Measurements from ENCODE around the gene CFAP251. TPM values are rescaled to one million over a fixed set of nuclear protein-coding genes. Genes with fewer than 3 reads are reported as not detected.
A peak's percentile ranks its signal among the peaks of the same experiment; 100 is the strongest.
"Not testable (repeated sequence)": the region's sequence is repeated elsewhere in the genome, so short reads cannot be mapped to it uniquely, and the experiment has no call there.

The CFAP251 gene
- total and polyA plus RNA-seq, 4 donors: 4.4 to 12.2 (median 8.2) TPM

DNA sequence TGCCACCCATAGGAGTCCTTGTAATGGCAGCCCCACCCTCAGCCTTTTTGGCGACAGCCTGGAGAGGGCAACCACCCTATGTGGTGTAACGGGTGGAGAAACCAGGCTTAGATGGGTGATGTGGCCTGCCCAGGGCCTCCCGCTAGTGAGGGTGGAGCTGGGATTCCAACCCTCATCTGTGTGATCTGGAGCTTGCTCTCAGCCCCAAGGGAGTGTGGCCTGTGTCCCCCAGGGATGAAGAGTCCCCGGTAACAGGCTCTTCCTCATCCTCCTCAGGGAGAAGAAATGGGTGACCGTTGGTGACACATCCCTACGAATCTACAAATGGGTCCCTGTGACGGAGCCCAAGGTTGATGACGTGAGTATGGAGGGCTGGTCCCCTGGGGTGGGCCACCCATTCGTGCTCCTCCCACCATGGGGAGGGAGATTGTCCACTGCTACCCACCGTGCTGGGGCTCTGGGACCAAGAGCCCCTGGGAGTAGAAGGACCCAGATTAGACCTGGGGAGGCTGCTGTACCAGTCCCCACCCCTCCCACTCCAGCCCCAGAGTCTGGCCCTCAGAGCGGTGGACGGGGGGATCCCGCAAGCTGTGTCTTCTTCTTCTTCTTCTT lies 112.1 kb downstream of the CFAP251 start:
- Histone ChIP-seq H3K27me3 (ENCODE audit: control insufficient read depth, insufficient read depth, low read length) (no peaks in the 10 kb centered on the region), H3K9me3 (ENCODE audit: control insufficient read depth, insufficient read depth, low read length) (no peaks in the 10 kb centered on the region), H3K4me1 (ENCODE audit: control insufficient read depth, insufficient read depth, low read length) (peaks cover 70% of the 10 kb centered on the region), H3K36me3 (ENCODE audit: control insufficient read depth, insufficient read depth, low read length) (peaks cover 34% of the 10 kb centered on the region), H3K4me3 (ENCODE audit: low read depth, low read length) (no peak overlapping the region), H3K27ac (ENCODE audit: low read depth, low read length) (no peak overlapping the region)
- WGBS (ENCODE audit: insufficient coverage): 95% methylated on average over 4 of the region's 13 CpGs
- DNase-seq (ENCODE audit: low read depth in 4 of 6, low spot score in 6 of 6): no peak

DNA sequence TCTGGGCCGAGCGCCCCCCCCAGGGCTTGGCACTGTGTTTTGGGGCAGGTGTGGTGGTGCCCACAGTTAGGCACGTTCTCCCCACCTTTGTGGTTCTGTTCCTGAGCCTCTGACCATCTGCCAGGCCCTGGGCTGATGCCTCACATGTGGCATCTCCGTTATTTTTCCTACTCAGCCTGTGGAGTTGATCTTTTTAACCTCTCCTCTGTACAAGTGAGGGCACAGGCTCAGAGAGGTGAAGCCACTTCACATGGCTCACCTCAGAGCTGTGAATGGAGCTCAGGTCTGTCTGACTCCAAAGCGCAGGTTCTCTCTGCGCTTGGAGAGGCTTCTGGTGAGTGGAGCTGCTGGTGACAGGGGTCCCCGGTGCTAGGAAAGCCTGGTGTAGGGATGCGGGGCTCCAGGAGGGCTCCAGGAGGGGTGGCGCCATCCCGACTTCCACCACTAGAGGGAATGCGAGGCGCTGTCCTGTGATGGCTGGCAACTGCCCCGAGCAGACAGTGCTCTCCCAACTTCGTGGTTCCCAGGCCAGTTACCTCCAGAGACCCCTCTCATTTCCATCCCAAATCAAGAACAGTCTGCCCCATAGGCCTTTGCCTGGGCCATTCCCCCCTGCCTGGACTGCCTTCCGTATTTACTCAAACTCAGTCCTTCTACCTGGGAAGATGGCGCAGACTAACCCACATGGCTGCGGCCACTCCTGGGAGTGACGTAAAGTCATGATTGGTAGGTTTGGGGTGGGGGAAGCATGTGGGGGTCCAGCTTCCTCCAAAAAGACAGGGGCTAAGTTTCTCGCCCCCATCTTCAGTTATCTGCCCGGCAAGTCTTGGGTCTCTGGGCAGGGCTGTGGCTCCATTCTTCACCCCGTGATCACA lies 113.2 kb downstream of the CFAP251 start:
- H3K9me3 ChIP-seq (ENCODE audit: control insufficient read depth, insufficient read depth, low read length): no peaks in the 10 kb centered on the region

DNA sequence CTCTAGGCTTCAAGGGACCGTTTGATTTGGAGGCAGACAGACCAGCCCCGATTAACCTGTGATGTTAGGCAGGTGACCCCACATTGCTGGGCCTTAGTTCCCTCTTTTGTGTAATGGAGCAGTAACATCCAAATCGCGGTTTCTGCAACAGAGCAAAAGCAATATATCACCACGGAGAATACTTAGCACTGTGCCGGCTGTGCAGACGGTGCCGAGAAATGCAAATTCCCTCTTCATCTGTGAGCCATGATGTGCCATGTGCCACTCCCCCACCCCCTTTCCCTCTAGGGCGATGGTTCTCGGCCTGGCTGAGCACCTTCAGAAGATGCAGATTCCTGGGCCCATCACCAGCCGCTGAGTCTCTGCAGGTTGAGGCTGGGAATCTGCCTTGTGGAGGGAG lies 114.2 kb downstream of the CFAP251 start:
- Histone ChIP-seq H3K27me3 (ENCODE audit: control insufficient read depth, insufficient read depth, low read length) (no peaks in the 10 kb centered on the region), H3K36me3 (ENCODE audit: control insufficient read depth, insufficient read depth, low read length) (peaks cover 54% of the 10 kb centered on the region), H3K27ac (ENCODE audit: low read depth, low read length) (no peak overlapping the region), H3K4me1 (ENCODE audit: control insufficient read depth, insufficient read depth, low read length) (peaks cover 55% of the 10 kb centered on the region), H3K4me3 (ENCODE audit: low read depth, low read length) (no peak overlapping the region), H3K9me3 (ENCODE audit: control insufficient read depth, insufficient read depth, low read length) (no peaks in the 10 kb centered on the region)
- 56% methylated on average over 8 of the region's 11 CpGs for WGBS (ENCODE audit: insufficient coverage)
- DNase-seq (ENCODE audit: low read depth in 4 of 6, low spot score in 6 of 6): peak in 2 of 6 donors; percentile 67 to 72

More for the DNA sequence above, 113.2 kb downstream of the CFAP251 start:
- Histone ChIP-seq H3K27ac (ENCODE audit: low read depth, low read length) (no peak overlapping the region), H3K4me3 (ENCODE audit: low read depth, low read length) (no peak overlapping the region), H3K4me1 (ENCODE audit: control insufficient read depth, insufficient read depth, low read length) (peaks cover 65% of the 10 kb centered on the region), H3K36me3 (ENCODE audit: control insufficient read depth, insufficient read depth, low read length) (peaks cover 44% of the 10 kb centered on the region), H3K27me3 (ENCODE audit: control insufficient read depth, insufficient read depth, low read length) (no peaks in the 10 kb centered on the region)
- 67% methylated on average over 15 of the region's 21 CpGs for WGBS (ENCODE audit: insufficient coverage)
- peak in 1 of 6 donors; percentile 32 for DNase-seq (ENCODE audit: low read depth in 4 of 6, low spot score in 6 of 6)

DNA sequence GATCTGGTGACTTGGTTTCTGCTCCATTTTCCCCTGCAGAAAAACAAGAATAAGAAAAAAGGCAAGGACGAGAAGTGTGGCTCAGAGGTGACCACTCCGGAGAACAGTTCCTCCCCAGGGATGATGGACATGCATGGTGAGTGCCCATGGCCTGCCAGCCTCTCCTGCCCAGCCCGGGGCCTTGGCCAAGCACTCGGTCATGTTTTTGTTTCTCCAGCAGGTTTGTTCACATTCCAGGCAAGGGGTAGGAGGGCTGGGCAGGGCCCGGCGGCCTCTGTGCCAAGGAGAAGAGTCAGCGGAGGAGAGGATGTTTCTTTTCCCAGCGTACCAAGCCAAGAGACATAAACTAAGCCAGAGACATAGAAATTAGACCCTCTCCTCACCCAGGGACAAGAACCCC lies 116.9 kb downstream of the CFAP251 start:
- peaks cover 63% of the 10 kb centered on the region for H3K36me3 ChIP-seq (ENCODE audit: control insufficient read depth, insufficient read depth, low read length)
- no peaks in the 10 kb centered on the region for H3K27me3 ChIP-seq (ENCODE audit: control insufficient read depth, insufficient read depth, low read length)
- DNase-seq (ENCODE audit: low read depth in 4 of 6, low spot score in 6 of 6): peak in 1 of 6 donors; percentile 50
- no peak overlapping the region for H3K4me3 ChIP-seq (ENCODE audit: low read depth, low read length)
- WGBS (ENCODE audit: insufficient coverage): 61% methylated on average over 4 of the region's 8 CpGs
- no peaks in the 10 kb centered on the region for H3K9me3 ChIP-seq (ENCODE audit: control insufficient read depth, insufficient read depth, low read length)
- peaks cover 28% of the 10 kb centered on the region for H3K4me1 ChIP-seq (ENCODE audit: control insufficient read depth, insufficient read depth, low read length)
- no peak overlapping the region for H3K27ac ChIP-seq (ENCODE audit: low read depth, low read length)

DNA sequence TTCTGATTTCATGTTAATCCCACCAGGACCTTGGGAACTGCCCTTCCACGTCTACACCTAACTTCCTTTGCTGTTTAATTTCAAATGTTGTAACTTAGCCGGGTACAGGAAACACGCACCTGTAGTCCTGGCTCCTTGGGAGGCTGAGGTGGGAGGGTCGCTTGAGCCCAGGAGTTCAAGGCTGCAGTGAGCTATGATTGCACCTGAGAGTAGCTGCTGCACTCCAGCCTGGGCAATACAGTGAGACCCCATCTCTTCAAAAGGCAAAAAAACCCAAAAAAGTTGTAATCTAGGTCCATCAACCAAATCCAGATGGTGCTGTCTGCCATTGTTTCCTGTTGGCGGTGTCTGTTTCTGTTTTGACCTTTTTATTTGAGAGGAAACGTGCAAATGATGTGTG lies 117.8 kb downstream of the CFAP251 start:
- Histone ChIP-seq H3K36me3 (ENCODE audit: control insufficient read depth, insufficient read depth, low read length) (peaks cover 65% of the 10 kb centered on the region), H3K4me1 (ENCODE audit: control insufficient read depth, insufficient read depth, low read length) (peaks cover 24% of the 10 kb centered on the region), H3K9me3 (ENCODE audit: control insufficient read depth, insufficient read depth, low read length) (no peaks in the 10 kb centered on the region), H3K27me3 (ENCODE audit: control insufficient read depth, insufficient read depth, low read length) (no peaks in the 10 kb centered on the region), H3K27ac (ENCODE audit: low read depth, low read length) (no peak overlapping the region), H3K4me3 (ENCODE audit: low read depth, low read length) (no peak overlapping the region)
- 96% methylated on average over 5 of the region's 6 CpGs for WGBS (ENCODE audit: insufficient coverage)
- no peak for DNase-seq (ENCODE audit: low read depth in 4 of 6, low spot score in 6 of 6)

DNA sequence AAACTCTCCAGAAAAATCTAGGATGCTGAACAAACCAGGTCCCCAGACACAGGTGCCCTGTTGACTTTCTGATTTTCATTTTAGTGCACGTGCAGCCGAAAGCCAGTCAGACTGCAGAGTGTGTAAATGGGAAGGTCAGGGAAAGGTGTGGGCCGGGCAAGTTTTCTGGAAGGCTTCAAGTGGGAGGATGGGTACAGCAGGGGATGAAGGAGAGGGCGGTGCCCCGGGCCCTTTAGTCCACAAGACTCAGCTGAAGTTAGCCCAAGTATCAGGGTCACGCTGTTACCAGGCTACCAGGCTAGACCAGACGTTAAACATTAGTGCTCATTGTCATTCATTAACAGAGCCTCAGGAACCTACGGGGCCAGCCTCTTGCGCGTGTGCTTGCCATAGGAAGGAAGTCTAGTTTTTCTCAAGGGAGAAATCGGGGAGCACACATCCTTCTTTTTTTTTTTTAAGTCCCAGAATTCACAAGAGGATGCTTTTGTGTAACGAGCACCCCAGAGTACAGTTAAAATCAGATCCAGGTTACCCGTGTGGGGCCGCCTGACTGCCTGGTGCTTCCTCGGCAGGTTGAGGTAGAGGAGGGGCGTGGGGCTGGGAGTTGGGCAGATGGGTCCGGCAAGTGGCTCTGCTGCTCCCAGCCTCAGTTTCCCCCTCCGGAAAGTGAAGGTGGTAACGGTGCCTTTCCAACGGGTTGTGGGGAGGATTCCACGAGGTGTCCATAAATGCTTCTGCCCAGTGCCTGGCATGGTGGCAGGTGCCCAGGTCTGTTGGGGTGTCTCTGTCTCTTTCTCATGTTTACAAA lies 122.4 kb downstream of the CFAP251 start:
- Histone ChIP-seq H3K9me3 (ENCODE audit: control insufficient read depth, insufficient read depth, low read length) (no peaks in the 10 kb centered on the region), H3K4me1 (ENCODE audit: control insufficient read depth, insufficient read depth, low read length) (no peaks in the 10 kb centered on the region), H3K4me3 (ENCODE audit: low read depth, low read length) (no peak overlapping the region), H3K36me3 (ENCODE audit: control insufficient read depth, insufficient read depth, low read length) (peaks cover 81% of the 10 kb centered on the region), H3K27me3 (ENCODE audit: control insufficient read depth, insufficient read depth, low read length) (no peaks in the 10 kb centered on the region), H3K27ac (ENCODE audit: low read depth, low read length) (no peak overlapping the region)
- WGBS (ENCODE audit: insufficient coverage): 92% methylated on average over 13 of the region's 21 CpGs
- no peak for DNase-seq (ENCODE audit: low read depth in 4 of 6, low spot score in 6 of 6)

DNA sequence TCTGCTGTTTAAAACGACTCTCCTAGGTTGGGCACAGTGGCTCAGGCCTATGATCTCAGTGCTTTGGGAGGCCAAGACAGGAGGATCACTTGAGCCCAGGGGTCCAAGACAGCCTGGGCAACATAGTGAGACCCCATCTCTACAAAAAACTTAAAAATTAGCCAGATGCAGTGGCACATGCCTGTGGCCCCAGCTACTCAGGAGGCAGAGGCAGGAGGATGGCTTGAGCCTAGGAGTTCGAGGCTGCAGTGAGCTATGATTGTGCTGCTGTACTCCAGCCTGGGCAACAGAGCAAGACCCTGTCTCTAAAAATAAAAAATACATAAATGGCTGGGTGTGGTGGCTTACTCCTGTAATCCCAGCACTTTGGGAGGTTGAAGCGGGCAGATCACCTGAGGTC lies 123.1 kb downstream of the CFAP251 start:
- H3K27me3 ChIP-seq (ENCODE audit: control insufficient read depth, insufficient read depth, low read length); H3K4me1 ChIP-seq (ENCODE audit: control insufficient read depth, insufficient read depth, low read length); H3K27ac ChIP-seq (ENCODE audit: low read depth, low read length); H3K9me3 ChIP-seq (ENCODE audit: control insufficient read depth, insufficient read depth, low read length); DNase-seq (ENCODE audit: low read depth in 4 of 6, low spot score in 6 of 6); H3K4me3 ChIP-seq (ENCODE audit: low read depth, low read length): not testable (repeated sequence)
- 100% methylated on average over 2 of the region's 3 CpGs for WGBS (ENCODE audit: insufficient coverage)
- peaks cover 81% of the 10 kb centered on the region for H3K36me3 ChIP-seq (ENCODE audit: control insufficient read depth, insufficient read depth, low read length)

DNA sequence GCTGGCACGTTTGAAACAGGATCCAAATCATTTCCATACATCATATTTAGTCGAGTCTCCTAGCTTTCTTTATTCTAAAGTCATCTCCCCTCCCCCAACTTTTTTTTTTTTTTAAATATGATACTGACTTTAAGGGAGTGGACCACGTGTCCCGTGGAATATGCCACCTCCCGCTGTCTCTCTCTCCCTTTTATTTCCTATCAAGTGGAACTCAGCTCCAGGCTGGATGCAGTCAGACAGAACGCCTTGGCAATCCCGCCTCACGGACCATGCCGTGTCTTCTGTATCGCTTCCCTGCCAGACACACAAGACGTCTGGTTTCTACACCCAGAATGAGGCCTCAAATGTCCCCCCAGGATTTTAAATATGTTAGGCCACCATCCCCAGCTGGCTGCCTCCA lies 124.5 kb downstream of the CFAP251 start:
- DNase-seq (ENCODE audit: low read depth in 4 of 6, low spot score in 6 of 6): no peak
- no peaks in the 10 kb centered on the region for H3K9me3 ChIP-seq (ENCODE audit: control insufficient read depth, insufficient read depth, low read length)
- H3K27ac ChIP-seq (ENCODE audit: low read depth, low read length): no peak overlapping the region
- H3K4me3 ChIP-seq (ENCODE audit: low read depth, low read length): no peak overlapping the region
- peaks cover 77% of the 10 kb centered on the region for H3K36me3 ChIP-seq (ENCODE audit: control insufficient read depth, insufficient read depth, low read length)
- no peaks in the 10 kb centered on the region for H3K27me3 ChIP-seq (ENCODE audit: control insufficient read depth, insufficient read depth, low read length)
- 86% methylated on average over 9 of the region's 11 CpGs for WGBS (ENCODE audit: insufficient coverage)
- no peaks in the 10 kb centered on the region for H3K4me1 ChIP-seq (ENCODE audit: control insufficient read depth, insufficient read depth, low read length)

DNA sequence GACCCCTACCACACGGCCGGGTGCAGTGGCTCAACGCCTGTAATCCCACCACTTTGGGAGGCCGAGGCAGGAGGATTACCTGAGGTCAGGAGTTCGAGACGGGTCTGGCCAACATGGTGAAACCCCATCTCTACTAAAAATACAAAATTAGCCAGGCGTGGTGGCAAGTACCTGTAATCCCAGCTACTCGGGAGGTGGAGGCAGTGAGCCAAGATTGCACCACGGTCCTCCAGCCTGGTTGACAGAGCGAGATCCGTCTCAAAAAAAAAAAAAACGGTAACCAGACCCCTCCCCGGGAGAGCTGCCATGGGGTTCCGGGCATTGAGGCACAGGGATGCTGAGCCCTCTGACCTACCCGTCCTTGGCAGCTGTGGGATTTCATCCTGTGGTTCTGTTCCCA lies 125.1 kb downstream of the CFAP251 start:
- Histone ChIP-seq H3K27ac (ENCODE audit: low read depth, low read length) (no peak overlapping the region), H3K36me3 (ENCODE audit: control insufficient read depth, insufficient read depth, low read length) (peaks cover 74% of the 10 kb centered on the region), H3K27me3 (ENCODE audit: control insufficient read depth, insufficient read depth, low read length) (no peaks in the 10 kb centered on the region), H3K9me3 (ENCODE audit: control insufficient read depth, insufficient read depth, low read length) (no peaks in the 10 kb centered on the region), H3K4me3 (ENCODE audit: low read depth, low read length) (no peak overlapping the region), H3K4me1 (ENCODE audit: control insufficient read depth, insufficient read depth, low read length) (no peaks in the 10 kb centered on the region)
- 97% methylated on average over 14 of the region's 15 CpGs for WGBS (ENCODE audit: insufficient coverage)
- DNase-seq (ENCODE audit: low read depth in 4 of 6, low spot score in 6 of 6): no peak
